OCI-LY1 (cell line): ENCODE results near the gene ADAMTSL4.

Source experiments
- EZH2 ChIP-seq: fragments of 200-600 bp; sonication (generic), shearing (Covaris generic); IDR thresholded peaks from 2 replicates; pipeline ENCODE4 v1.8.0; 2017; ENCODE audit warnings: borderline replicate concordance, mixed run types, mild to moderate bottlenecking, antibody characterized with exemption, low read length, moderate library complexity, mixed read lengths
- TF ChIP-seq, protein P1 (sequence below): fragments of 200-600 bp; sonication (generic), shearing (Covaris generic); IDR thresholded peaks from 2 replicates; pipeline ENCODE4 v1.5.1; 2017; ENCODE audit warnings: mild to moderate bottlenecking, antibody characterized with exemption, low read length, moderate library complexity, mixed read lengths

- TF ChIP-seq, protein P1, sequence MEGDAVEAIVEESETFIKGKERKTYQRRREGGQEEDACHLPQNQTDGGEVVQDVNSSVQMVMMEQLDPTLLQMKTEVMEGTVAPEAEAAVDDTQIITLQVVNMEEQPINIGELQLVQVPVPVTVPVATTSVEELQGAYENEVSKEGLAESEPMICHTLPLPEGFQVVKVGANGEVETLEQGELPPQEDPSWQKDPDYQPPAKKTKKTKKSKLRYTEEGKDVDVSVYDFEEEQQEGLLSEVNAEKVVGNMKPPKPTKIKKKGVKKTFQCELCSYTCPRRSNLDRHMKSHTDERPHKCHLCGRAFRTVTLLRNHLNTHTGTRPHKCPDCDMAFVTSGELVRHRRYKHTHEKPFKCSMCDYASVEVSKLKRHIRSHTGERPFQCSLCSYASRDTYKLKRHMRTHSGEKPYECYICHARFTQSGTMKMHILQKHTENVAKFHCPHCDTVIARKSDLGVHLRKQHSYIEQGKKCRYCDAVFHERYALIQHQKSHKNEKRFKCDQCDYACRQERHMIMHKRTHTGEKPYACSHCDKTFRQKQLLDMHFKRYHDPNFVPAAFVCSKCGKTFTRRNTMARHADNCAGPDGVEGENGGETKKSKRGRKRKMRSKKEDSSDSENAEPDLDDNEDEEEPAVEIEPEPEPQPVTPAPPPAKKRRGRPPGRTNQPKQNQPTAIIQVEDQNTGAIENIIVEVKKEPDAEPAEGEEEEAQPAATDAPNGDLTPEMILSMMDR: no peak
- no peak for TF ChIP-seq EZH2
These were observed at the start of gene ADAMTSL4 for GRCh38 chr1:150548632-150549495.
